Jurkat, Clone E6-1 (cell line): ENCODE measurements around the gene CDK17.
"Not testable (repeated sequence)": the region's sequence is repeated elsewhere in the genome, so short reads cannot be mapped to it uniquely, and the experiment has no call there.

ENCODE experiments used
- DNase-seq: peaks from one replicate; pipeline ENCODE4 v3.0.0-alpha.2; 2011; ENCODE audit warnings: low read depth, low spot score
- H3K4me3 ChIP-seq: 2 replicates; pipeline ENCODE4 v1.5.1; 2011; ENCODE audit warnings: mild to moderate bottlenecking, low read length, control low read depth, moderate library complexity

Gene CDK17

GRCh38 chr12:96336489-96336888 lies 63.8 kb downstream of the CDK17 start:
- no peak overlapping the region for H3K4me3 ChIP-seq
- no peak for DNase-seq

GRCh38 chr12:96335270-96335669 lies 65.0 kb downstream of the CDK17 start:
- DNase-seq = no peak
- no peak overlapping the region for H3K4me3 ChIP-seq

- DNase-seq = no peak
- no peak overlapping the region for H3K4me3 ChIP-seq
These were observed 65.7 kb downstream of the CDK17 start for GRCh38 chr12:96334502-96334901.

GRCh38 chr12:96329545-96329944 lies 70.7 kb downstream of the CDK17 start:
- peak; percentile 69 for DNase-seq
- no peak overlapping the region for H3K4me3 ChIP-seq

- no peak overlapping the region for H3K4me3 ChIP-seq
- no peak for DNase-seq
These were observed 71.2 kb downstream of the CDK17 start for GRCh38 chr12:96329018-96329417.

GRCh38 chr12:96327889-96328288 lies 72.3 kb downstream of the CDK17 start:
- peak; percentile 45 for DNase-seq
- H3K4me3 ChIP-seq = no peak overlapping the region

GRCh38 chr12:96327346-96327745 lies 72.9 kb downstream of the CDK17 start:
- H3K4me3 ChIP-seq = no peak overlapping the region
- DNase-seq = no peak

- no peak for DNase-seq
- no peak overlapping the region for H3K4me3 ChIP-seq
These were observed 73.5 kb downstream of the CDK17 start for GRCh38 chr12:96326628-96327227.

- DNase-seq = no peak
- no peak overlapping the region for H3K4me3 ChIP-seq
These were observed 76.3 kb downstream of the CDK17 start for GRCh38 chr12:96323906-96324305.

GRCh38 chr12:96322720-96323119 lies 77.5 kb downstream of the CDK17 start:
- no peak overlapping the region for H3K4me3 ChIP-seq
- DNase-seq = no peak

GRCh38 chr12:96321941-96322340 lies 78.3 kb downstream of the CDK17 start:
- DNase-seq = no peak
- H3K4me3 ChIP-seq = no peak overlapping the region

- H3K4me3 ChIP-seq, DNase-seq: not testable (repeated sequence)
These were observed 82.4 kb downstream of the CDK17 start for GRCh38 chr12:96317801-96318200.

- peak; percentile 46 for DNase-seq
These were observed 84.3 kb downstream of the CDK17 start for GRCh38 chr12:96315741-96316481.

GRCh38 chr12:96314723-96315122 lies 85.5 kb downstream of the CDK17 start:
- no peak overlapping the region for H3K4me3 ChIP-seq
- DNase-seq = no peak

More at GRCh38 chr12:96315741-96316481, 84.3 kb downstream of the CDK17 start:
- peak overlapping the region; percentile 52 for H3K4me3 ChIP-seq

- no peak for DNase-seq
- no peak overlapping the region for H3K4me3 ChIP-seq
These were observed 86.6 kb downstream of the CDK17 start for GRCh38 chr12:96313606-96314005.

- no peak overlapping the region for H3K4me3 ChIP-seq
These were observed 89.0 kb downstream of the CDK17 start for GRCh38 chr12:96311191-96311590.

GRCh38 chr12:96310067-96310466 lies 90.2 kb downstream of the CDK17 start:
- no peak overlapping the region for H3K4me3 ChIP-seq
- no peak for DNase-seq

More at GRCh38 chr12:96311191-96311590, 89.0 kb downstream of the CDK17 start:
- DNase-seq = no peak

GRCh38 chr12:96308881-96309280 lies 91.4 kb downstream of the CDK17 start:
- DNase-seq = no peak
- H3K4me3 ChIP-seq = no peak overlapping the region

GRCh38 chr12:96305665-96306064 lies 94.6 kb downstream of the CDK17 start:
- DNase-seq = no peak
- no peak overlapping the region for H3K4me3 ChIP-seq

- DNase-seq = no peak
- no peak overlapping the region for H3K4me3 ChIP-seq
These were observed 96.6 kb downstream of the CDK17 start for GRCh38 chr12:96303653-96304052.
